H1 (cell line): ENCODE data around the gene P2RX1. TPM values are rescaled to one million over a fixed set of nuclear protein-coding genes. Genes with fewer than 3 reads are reported as not detected.

Experiments used
- CTCF ChIA-PET: fragments of 300-600 bp; sonication (Branson Sonifier 250); formaldehyde crosslinking; loops from one replicate; lab custom pipeline; 2021; ENCODE audit not compliant: partially characterized antibody; lab: Charles Lee
- POLR2A ChIA-PET: fragments of 300-600 bp; sonication (Branson Sonifier 250); formaldehyde crosslinking; loops from one replicate; lab custom pipeline; 2021; ENCODE audit warnings: inconsistent platforms; ENCODE audit not compliant: partially characterized antibody; lab: Charles Lee
- DNase-seq, 2 experiments: peaks; one replicate each; pipeline versions ENCODE4 v3.0.0 to v3.0.0-alpha.2; 2010 to 2022; ENCODE audit warnings: low spot score in 2 of 2, low read depth in 1 of 2, mixed read lengths in 1 of 2
- FAIRE-seq: peaks from 2 replicates; lab custom pipeline; 2011; peaks lifted over from hg19 to GRCh38; lab: Jason Lieb, UNC
- H2AFZ ChIP-seq: 2 replicates; pipeline ENCODE4 v1.8.1; 2012; ENCODE audit warnings: low read length, inconsistent platforms
- H2AK5ac ChIP-seq: 2 replicates; pipeline ENCODE4 v1.6.1; 2013; ENCODE audit warnings: low read depth, low read length
- H2BK120ac ChIP-seq: replicated peaks from 2 replicates; pipeline ENCODE3; 2013; ENCODE audit warnings: low read depth, low read length, inconsistent platforms
- H2BK12ac ChIP-seq: 2 replicates; pipeline ENCODE4 v1.6.1; 2013; ENCODE audit warnings: low read depth, low read length
- H2BK15ac ChIP-seq: 2 replicates; pipeline ENCODE4 v1.6.1; 2013; ENCODE audit warnings: low read length
- H2BK20ac ChIP-seq: 2 replicates; pipeline ENCODE4 v1.6.1; 2013; ENCODE audit warnings: low read length
- H2BK5ac ChIP-seq: 2 replicates; pipeline ENCODE4 v1.6.1; 2013; ENCODE audit warnings: low read depth, low read length
- H3K14ac ChIP-seq: 2 replicates; pipeline ENCODE4 v1.6.1; 2013; ENCODE audit warnings: inconsistent platforms; ENCODE audit not compliant: insufficient read length
- H3K18ac ChIP-seq: 2 replicates; pipeline ENCODE4 v1.6.1; 2013; ENCODE audit warnings: low read length; ENCODE audit errors: extremely low read depth
- H3K23ac ChIP-seq: 2 replicates; pipeline ENCODE4 v1.6.1; 2013; ENCODE audit warnings: inconsistent platforms; ENCODE audit not compliant: insufficient read length
- H3K23me2 ChIP-seq: 2 replicates; pipeline ENCODE4 v1.6.1; 2013; ENCODE audit warnings: low read depth, low read length
- H3K27ac ChIP-seq: 2 replicates; pipeline ENCODE4 v1.6.1; 2011; ENCODE audit warnings: low read depth, low read length, inconsistent platforms
- H3K27me3 ChIP-seq, 4 experiments: replicated peaks in 1 of 4; 1 replicate in 1 of 4; 2 replicates in 3 of 4; pipeline versions ENCODE4 v1.6.1 to v1.8.1; 2011 to 2013; ENCODE audit warnings: low read length in 3 of 4, mild to moderate bottlenecking in 3 of 4, inconsistent platforms in 2 of 4, mixed read lengths in 2 of 4, moderate library complexity in 1 of 4; ENCODE audit not compliant: control insufficient read depth in 3 of 4, insufficient read depth in 3 of 4; ENCODE audit errors: extremely low read depth in 1 of 4
- H3K36me3 ChIP-seq, 4 experiments: 2 replicates each; pipeline versions ENCODE4 v1.6.1 to v1.8.1; 2011 to 2013; ENCODE audit warnings: mild to moderate bottlenecking in 4 of 4, low read length in 3 of 4, moderate library complexity in 2 of 4, control low read depth in 1 of 4, inconsistent platforms in 1 of 4; ENCODE audit not compliant: insufficient read depth in 4 of 4, control insufficient read depth in 2 of 4
- H3K4ac ChIP-seq: replicated peaks from 2 replicates; pipeline ENCODE3; 2013; ENCODE audit warnings: low read length, low read depth, mixed read lengths, inconsistent platforms; ENCODE audit not compliant: insufficient read length
- H3K4me1 ChIP-seq, 4 experiments: replicated peaks in 1 of 4; 1 replicate in 1 of 4; 2 replicates in 3 of 4; pipeline versions ENCODE4 v1.6.1 to v1.8.1; 2011 to 2013; ENCODE audit warnings: low read length in 3 of 4, inconsistent platforms in 2 of 4, mixed read lengths in 1 of 4; ENCODE audit not compliant: insufficient read depth in 4 of 4, control insufficient read depth in 3 of 4
- H3K4me2 ChIP-seq, 2 experiments: 2 replicates each; pipeline versions ENCODE4 v1.6.1 to v1.8.1; 2011 to 2013; ENCODE audit warnings: low read depth in 2 of 2, low read length in 2 of 2, control low read depth in 1 of 2, inconsistent platforms in 1 of 2, mild to moderate bottlenecking in 1 of 2; ENCODE audit not compliant: insufficient read depth in 1 of 2
- H3K4me3 ChIP-seq, 4 experiments: fragments of 200-600, 300-600 bp in 1 of 4; sonication (generic), shearing (Covaris generic), sonication (Bioruptor Twin) in 1 of 4; 2 replicates each; pipeline versions ENCODE4 v1.5.1 to v1.8.1; 2011 to 2016; ENCODE audit warnings: low read length in 4 of 4, low read depth in 3 of 4, control low read depth in 2 of 4, inconsistent platforms in 2 of 4, mild to moderate bottlenecking in 2 of 4, mixed read lengths in 1 of 4, moderate library complexity in 1 of 4; ENCODE audit not compliant: insufficient read depth in 2 of 4; ENCODE audit errors: extremely low read depth in 1 of 4
- H3K56ac ChIP-seq: replicated peaks from 2 replicates; pipeline ENCODE3; 2013; ENCODE audit warnings: low read depth, mild to moderate bottlenecking, mixed read lengths, low read length, inconsistent platforms; ENCODE audit not compliant: insufficient read length
- H3K79me1 ChIP-seq: 2 replicates; pipeline ENCODE4 v1.6.1; 2013; ENCODE audit warnings: low read depth, low read length, control low read depth
- H3K79me2 ChIP-seq, 2 experiments: 2 replicates each; pipeline versions ENCODE4 v1.6.1 to v1.8.1; 2012 to 2013; ENCODE audit warnings: low read length in 2 of 2, mild to moderate bottlenecking in 2 of 2, inconsistent platforms in 1 of 2; ENCODE audit not compliant: insufficient read depth in 2 of 2, control insufficient read depth in 1 of 2
- H3K9ac ChIP-seq, 4 experiments: replicated peaks in 1 of 4; 1 replicate in 1 of 4; 2 replicates in 3 of 4; pipeline versions ENCODE4 v1.6.1 to v1.8.1; 2011 to 2013; ENCODE audit warnings: low read depth in 3 of 4, low read length in 3 of 4, control low read depth in 2 of 4, mild to moderate bottlenecking in 2 of 4, moderate library complexity in 2 of 4, inconsistent platforms in 1 of 4; ENCODE audit errors: extremely low read depth in 1 of 4
- H3K9me3 ChIP-seq, 2 experiments: 2 replicates each; pipeline versions ENCODE4 v1.6.1 to v1.8.1; 2012 to 2013; ENCODE audit warnings: mild to moderate bottlenecking in 2 of 2, moderate library complexity in 2 of 2, control low read depth in 1 of 2, inconsistent platforms in 1 of 2, low read depth in 1 of 2, low read length in 1 of 2, mixed read lengths in 1 of 2; ENCODE audit not compliant: insufficient read depth in 2 of 2
- H4K20me1 ChIP-seq, 2 experiments: replicated peaks in 1 of 2; 2 replicates each; pipeline versions ENCODE3 to v1.8.1; 2011 to 2013; ENCODE audit warnings: inconsistent platforms in 2 of 2, low read length in 2 of 2, mild to moderate bottlenecking in 1 of 2; ENCODE audit not compliant: insufficient read depth in 2 of 2, control insufficient read depth in 1 of 2
- H4K5ac ChIP-seq: 2 replicates; pipeline ENCODE4 v1.6.1; 2013; ENCODE audit warnings: low read length, low read depth, mixed read lengths, inconsistent platforms; ENCODE audit not compliant: insufficient read length
- H4K8ac ChIP-seq: 2 replicates; pipeline ENCODE4 v1.8.0; 2013; ENCODE audit warnings: mild to moderate bottlenecking, moderate library complexity, low read length, inconsistent platforms; ENCODE audit not compliant: insufficient read depth; ENCODE audit errors: extremely low read depth
- H4K91ac ChIP-seq: replicated peaks from 2 replicates; pipeline ENCODE3; 2013; ENCODE audit warnings: low read length, mixed read lengths, inconsistent platforms; ENCODE audit not compliant: insufficient read length
- WGBS, 2 experiments: shearing (Covaris generic) in 1 of 2; methylation state at CpG; one replicate each; pipeline versions ENCODE4 v1.1.6 to v1.1.7; 2013 to 2015; ENCODE audit warnings: low lambda C conversion rate in 2 of 2, mixed read lengths in 2 of 2, inconsistent platforms in 1 of 2, low coverage in 1 of 2, missing lambda C conversion rate in 1 of 2; ENCODE audit not compliant: insufficient replicate concordance in 2 of 2, insufficient coverage in 1 of 2, insufficient read length in 1 of 2; ENCODE audit errors: extremely low coverage in 1 of 2, missing lambda C conversion rate in 1 of 2; 5-methylcytosine and 5-hydroxymethylcytosine counted together
- polyA plus RNA-seq, 7 experiments: library from polyadenylated mRNA; depleted of rRNA in 3 of 7; stranded (reverse) in 5 of 7; unstranded in 2 of 7; fragments of >200 nt in 5 of 7; fragments of 200-250 nt in 2 of 7; gene quantifications; 1 replicate in 5 of 7; 2 replicates in 1 of 7; 4 replicates in 1 of 7; pipeline versions ENCODE4 v1.2.1 to v1.2.3, GENCODE V29; 2011 to 2013; ENCODE audit warnings: missing spikeins in 2 of 7, mixed read lengths in 2 of 7
- total RNA-seq: library from RNA; stranded (reverse); fragmentation: NEBNext Ultra II Directional; extraction: Animal tissue kit (Norgen Biotek cat#: 25700); gene quantifications from 2 replicates; pipeline ENCODE4 v1.2.1, GENCODE V29; 2021

Gene P2RX1
- total and polyA plus RNA-seq, 2 of the 8 experiments (the other 6 are each of a cell fraction or from before 2014, with no cell fraction given), result 0.45 to 1.1 TPM

- H3K18ac ChIP-seq, result no peak overlapping the region
- H3K9me3 ChIP-seq, result no peaks in the 10 kb centered on the region
- H3K9ac ChIP-seq, result no peak overlapping the region
- no peak overlapping the region for H3K14ac ChIP-seq
- H2BK15ac ChIP-seq, result no peak overlapping the region
- no peak overlapping the region for H4K5ac ChIP-seq
- peak overlapping the region; percentile 24; the same call in 1 of the 2 replicates for H2BK5ac ChIP-seq
- H3K23ac ChIP-seq, result no peak overlapping the region
- ChIA-PET CTCF (interaction anchor here (0.6 to 1.1 kb wide), 2 partner anchors 40 to 43 kb away, joined by 3 read pairs; no protein-coding TSS in a partner anchor), POLR2A (interaction anchor here (1.0 kb wide), 1 partner anchor 33 kb away, joined by 3 read pairs; no protein-coding TSS in a partner anchor)
- no peak overlapping the region for H3K56ac ChIP-seq
- H3K27ac ChIP-seq, result no peak overlapping the region
- H2AK5ac ChIP-seq, result no peak overlapping the region
- DNase-seq (no peak), FAIRE-seq (no peak)
- H2AFZ ChIP-seq, result no peak overlapping the region
- H3K36me3 ChIP-seq, result no peaks in the 10 kb centered on the region
- H2BK120ac ChIP-seq, result no peak overlapping the region
- no peak overlapping the region for H3K4me3 ChIP-seq
- 99% methylated on average over 9 of the region's 10 CpGs; no CpG with 5 or more reads in 1 of the 2 experiments for WGBS, 2 experiments
- H3K4me2 ChIP-seq, result no peak overlapping the region
- no peak overlapping the region for H2BK20ac ChIP-seq
- peaks cover 0 to 3% of the 10 kb centered on the region in 2 experiments for H4K20me1 ChIP-seq
- H2BK12ac ChIP-seq, result no peak overlapping the region
- H4K91ac ChIP-seq, result no peak overlapping the region
- H3K4me1 ChIP-seq, result peaks cover 0 to 29% (median 15%) of the 10 kb centered on the region in 4 experiments; a peak in 6 of 7 replicates
- no peaks in the 10 kb centered on the region for H3K79me2 ChIP-seq
- H3K4ac ChIP-seq, result no peak overlapping the region
- no peaks in the 10 kb centered on the region for H3K23me2 ChIP-seq
- peak overlapping the region; percentile 3 for H4K8ac ChIP-seq
- no peaks in the 10 kb centered on the region; the same call in none of the 2 replicates for H3K79me1 ChIP-seq
- H3K27me3 ChIP-seq, result no peaks in the 10 kb centered on the region
Measured at GRCh38 chr17:3954086-3954485, 37.8 kb upstream of the P2RX1 start.
